K562 (cell line): ENCODE results near the gene MAP3K20. TPM values are rescaled to one million over a fixed set of nuclear protein-coding genes. Genes with fewer than 3 reads are reported as not detected.

Experiments
- ATAC-seq: fragments of 200-7000 bp; cut with Tn5 transposase; 3 replicates; pipeline ENCODE4 v1.9.1; 2020; ENCODE audit warnings: moderate library complexity
- BruUV-seq: library from RNA; stranded (reverse); fragments of 400-500 nt; replicated peaks from 2 replicates; lab custom pipeline; 2021; lab: Mats Ljungman, UMichigan
- CTCF ChIA-PET: fragments of 300-600 bp; formaldehyde crosslinking; extraction: SDS; loops from one replicate; lab custom pipeline; 2021; ENCODE audit warnings: low intra/inter-chr PET ratio; lab: Yijun Ruan, JAX
- POLR2A ChIA-PET: fragments of 300-600, 350-650 bp; sonication (Branson Sonifier 250); formaldehyde crosslinking; extraction: SDS; loops from one replicate; lab custom pipeline; 2021; ENCODE audit warnings: antibody characterized with exemption, inconsistent platforms; lab: Yijun Ruan, JAX
- DNase-seq, 4 experiments: peaks; one replicate each; pipeline versions ENCODE4 v3.0.0 to v3.0.0-alpha.2; 2011 to 2018; ENCODE audit warnings: low spot score in 3 of 4, mixed read lengths in 3 of 4; ENCODE audit errors: extremely low read depth in 1 of 4
- FAIRE-seq: peaks from 2 replicates; lab custom pipeline; 2011; peaks lifted over from hg19 to GRCh38; lab: Jason Lieb, UNC
- H2AFZ ChIP-seq: 2 replicates; pipeline ENCODE4 v1.6.0; 2011; ENCODE audit warnings: low read depth, low read length, control low read depth, inconsistent platforms
- H3K27ac ChIP-seq: fragments of 200-600 bp; 3 replicates; pipeline ENCODE4 v1.8.0; 2011; ENCODE audit warnings: low read depth, mild to moderate bottlenecking, control low read depth, inconsistent platforms, low read length, moderate library complexity, mixed read lengths; ENCODE audit errors: extremely low read depth
- H3K27me3 ChIP-seq, 2 experiments: fragments of 300-600 bp in 1 of 2; 2 replicates in 1 of 2; 3 replicates in 1 of 2; pipeline versions ENCODE4 v1.6.0 to v1.8.0; 2011; ENCODE audit warnings: inconsistent platforms in 2 of 2, low read length in 2 of 2, mild to moderate bottlenecking in 1 of 2, mixed read lengths in 1 of 2, moderate library complexity in 1 of 2; ENCODE audit not compliant: control insufficient read depth in 2 of 2, insufficient read depth in 2 of 2
- H3K36me3 ChIP-seq: fragments of 300-600 bp; 3 replicates; pipeline ENCODE4 v1.8.0; 2011; ENCODE audit warnings: mild to moderate bottlenecking, low read length, inconsistent platforms; ENCODE audit not compliant: control insufficient read depth, insufficient read depth
- H3K4me1 ChIP-seq, 2 experiments: fragments of 200-600 bp in 1 of 2; replicated peaks in 1 of 2; 2 replicates in 1 of 2; 3 replicates in 1 of 2; pipeline versions ENCODE4 v1.5.1 to v1.8.0; 2011; ENCODE audit warnings: inconsistent platforms in 2 of 2, low read length in 2 of 2, mild to moderate bottlenecking in 1 of 2, mixed read lengths in 1 of 2, moderate library complexity in 1 of 2; ENCODE audit not compliant: control insufficient read depth in 2 of 2, insufficient read depth in 2 of 2
- H3K4me2 ChIP-seq: 2 replicates; pipeline ENCODE4 v1.6.1; 2011; ENCODE audit warnings: low read length, control low read depth, inconsistent platforms, mixed read lengths; ENCODE audit not compliant: insufficient read depth
- H3K4me3 ChIP-seq: fragments of 200-600 bp; sonication (generic), shearing (Covaris generic); 2 replicates; pipeline ENCODE4 v1.5.1; 2016; ENCODE audit warnings: control low read depth, inconsistent platforms
- H3K79me2 ChIP-seq: fragments of 200-600 bp; 3 replicates; pipeline ENCODE4 v1.8.0; 2011; ENCODE audit warnings: low read length, inconsistent platforms; ENCODE audit not compliant: control insufficient read depth, insufficient read depth
- H3K9ac ChIP-seq, 2 experiments: 2 replicates each; pipeline versions ENCODE4 v1.6.0 to v1.6.1; 2011; ENCODE audit warnings: low read depth in 2 of 2, low read length in 2 of 2, control low read depth in 1 of 2, inconsistent platforms in 1 of 2, mild to moderate bottlenecking in 1 of 2, mixed read lengths in 1 of 2; ENCODE audit not compliant: insufficient read depth in 1 of 2
- H3K9me1 ChIP-seq: one replicate; pipeline ENCODE4 v1.6.0; 2011; ENCODE audit warnings: inconsistent platforms, mild to moderate bottlenecking, low read length, moderate library complexity; ENCODE audit not compliant: control insufficient read depth, insufficient read depth
- H3K9me3 ChIP-seq: replicated peaks from 2 replicates; pipeline ENCODE4 v1.5.1; 2011; ENCODE audit warnings: low read depth, low read length, inconsistent platforms; ENCODE audit not compliant: control insufficient read depth, insufficient read depth
- H4K20me1 ChIP-seq: replicated peaks from 2 replicates; pipeline ENCODE4 v1.6.1; 2011; ENCODE audit warnings: low read length, inconsistent platforms, mixed read lengths; ENCODE audit not compliant: control insufficient read depth, insufficient read depth
- ARID1B ChIP-seq: fragments of 450-650 bp; IDR thresholded peaks from 2 replicates; pipeline ENCODE4 v1.6.1; 2016; ENCODE audit warnings: antibody characterized with exemption, mild to moderate bottlenecking, inconsistent platforms
- JUND ChIP-seq, 2 experiments: IDR thresholded peaks; 2 replicates in 1 of 2; 3 replicates in 1 of 2; pipeline ENCODE4 v1.6.1; 2011; ENCODE audit warnings: borderline replicate concordance in 2 of 2, low read depth in 2 of 2, low read length in 2 of 2, improper control_type of control experiment in 1 of 2, missing biosample characterization in 1 of 2, missing genetic modification characterization in 1 of 2, missing genetic modification reagents in 1 of 2
- PURB ChIP-seq: sonication (generic); formaldehyde crosslinking; IDR thresholded peaks from 2 replicates; pipeline ENCODE4 v1.9.0; 2021; ENCODE audit warnings: low read depth, mild to moderate bottlenecking, missing genetic modification reagents
- RCOR1 ChIP-seq, 2 experiments: IDR thresholded peaks; 2 replicates each; pipeline ENCODE4 v1.6.1; 2012; ENCODE audit warnings: low read depth in 2 of 2, low read length in 2 of 2, borderline replicate concordance in 1 of 2, improper control_type of control experiment in 1 of 2
- TARDBP ChIP-seq: fragments of 450-650 bp; IDR thresholded peaks from 2 replicates; pipeline ENCODE4 v1.6.1; 2016
- TBL1XR1 ChIP-seq, 2 experiments: IDR thresholded peaks; 2 replicates each; pipeline ENCODE4 v1.6.1; 2012; ENCODE audit warnings: improper control_type of control experiment in 2 of 2, low read length in 2 of 2, mild to moderate bottlenecking in 1 of 2
- THRAP3 ChIP-seq: fragments of 450-650 bp; IDR thresholded peaks from 2 replicates; pipeline ENCODE4 v1.6.1; 2016; ENCODE audit warnings: mild to moderate bottlenecking, inconsistent platforms, borderline replicate concordance
- VEZF1 ChIP-seq: fragments of 200-800 bp; sonication (Bioruptor generic); IDR thresholded peaks from 2 replicates; pipeline ENCODE4 v1.6.1; 2017; ENCODE audit warnings: missing genetic modification characterization, missing compliant biosample characterization
- ZNF324 ChIP-seq: fragments of 250-450 bp; sonication (Bioruptor Pico); IDR thresholded peaks from 2 replicates; pipeline ENCODE4 v1.4.0; 2020; ENCODE audit warnings: mild to moderate bottlenecking
- ZNF592 ChIP-seq: fragments of 450-650 bp; IDR thresholded peaks from 2 replicates; pipeline ENCODE4 v1.6.1; 2017; ENCODE audit warnings: antibody characterized with exemption, mild to moderate bottlenecking
- WGBS: fragments of 100-300 bp; shearing (Covaris generic); methylation state at CpG from one replicate; pipeline ENCODE4 v1.1.6; 2016; ENCODE audit warnings: low coverage, mixed read lengths; ENCODE audit not compliant: insufficient coverage; ENCODE audit errors: missing lambda C conversion rate; 5-methylcytosine and 5-hydroxymethylcytosine counted together
- in situ Hi-C: fragments of 300-500 bp; cut with MboI; formaldehyde crosslinking; loops from 4 replicates; pipeline ENCODE4 v1.15.0; 2018; ENCODE audit warnings: inconsistent platforms, mixed read lengths
- intact Hi-C: fragments of 100-400 bp; cut with micrococcal nuclease; formaldehyde crosslinking; loops from 2 replicates; pipeline ENCODE4 v1.14.2; 2022
- polyA plus RNA-seq, 8 experiments: library from polyadenylated mRNA; depleted of rRNA in 4 of 8; stranded (reverse) in 5 of 8; unstranded in 3 of 8; fragments of >200 nt; fragmentation: Nextera tagmentation in 2 of 8; fragmentation: Illumina TruSeq in 1 of 8; extraction: Ambion mirVana in 2 of 8; extraction: Trizol in 1 of 8; gene quantifications; 2 replicates each; pipeline versions ENCODE4 v1.2.1 to v1.2.3, GENCODE V29; 2011 to 2014; ENCODE audit warnings: inconsistent platforms in 1 of 8, missing spikeins in 1 of 8
- total RNA-seq, 7 experiments: library from RNA; depleted of rRNA in 6 of 7; stranded (reverse); fragments of >200 nt in 6 of 7; fragmentation: Illumina TruSeq in 2 of 7; extraction: Trizol in 2 of 7; gene quantifications; 2 replicates each; pipeline versions ENCODE4 v1.2.1 to v1.2.3, GENCODE V29; 2011 to 2021; ENCODE audit warnings: low replicate concordance in 1 of 7

Gene MAP3K20
- total and polyA plus RNA-seq, 9 of the 15 experiments (the other 6 are each of a cell fraction or from before 2014, with no cell fraction given), result 9.8 to 34.2 (median 27.3) TPM

- TF ChIP-seq VEZF1 (CRISPR knock-in tag) (peak; percentile 63), ARID1B (no peak), ZNF592 (no peak)
Observed at GRCh38 chr2:173043897-173044519, 31.6 kb upstream of the MAP3K20 start (continued).

- 42% methylated on average over 10 of the region's 10 CpGs for WGBS
- FAIRE-seq, result no peak
- Histone ChIP-seq H3K4me2 (no peak overlapping the region), H3K9me3 (no peaks in the 10 kb centered on the region), H3K79me2 (no peaks in the 10 kb centered on the region), H2AFZ (peak overlapping the region; percentile 30), H3K9ac (no peak overlapping the region), H3K27me3 (peaks cover 2 to 3% of the 10 kb centered on the region in 2 experiments; a peak in 1 of 5 replicates), H3K27ac (no peak overlapping the region), H3K9me1 (no peaks in the 10 kb centered on the region), H3K4me3 (no peak overlapping the region), H3K36me3 (no peaks in the 10 kb centered on the region), H3K4me1 (no peaks in the 10 kb centered on the region; a peak in 2 of 5 replicates), H4K20me1 (no peaks in the 10 kb centered on the region)
- ATAC-seq, result no peak
- POLR2A ChIA-PET, result interaction anchor here (0.6 to 1.4 kb wide), 6 partner anchors 8 to 1201 kb away, joined by 3 to 5 read pairs (median 4); no protein-coding TSS in a partner anchor
- TF ChIP-seq PURB (CRISPR knock-in tag) (no peak), JUND (IDR thresholded peaks at IDR 0.05; ENCODE audit: borderline replicate concordance, low read depth, low read length) (0 out of 2 replicates have a peak, but pooled peaks have one; percentile 15), JUND (tag; IDR thresholded peaks at IDR 0.05; ENCODE audit: borderline replicate concordance, low read depth, low read length) (no peak), TBL1XR1 (IDR thresholded peaks at IDR 0.05; ENCODE audit: low read length in 2 of 2) (no peak), ZNF324 (CRISPR knock-in tag) (no peak), TARDBP (no peak), RCOR1 (IDR thresholded peaks at IDR 0.05; ENCODE audit: borderline replicate concordance in 1 of 2, low read depth in 2 of 2, low read length in 2 of 2) (0 out of 4 replicates have a peak, but pooled peaks of 1 of the 2 experiments have one; percentile 17), THRAP3 (no peak)
- intact Hi-C loops, result no loop called here
- CTCF ChIA-PET, result no interaction called here
- DNase-seq, result no peak
- no TSS peak for BruUV-seq
- in situ Hi-C loops, result no loop called here
Observed at GRCh38 chr2:173044686-173045085, 31.0 kb upstream of the MAP3K20 start.
